Neural progenitor cell (in vitro differentiated cells): ENCODE data around the gene PRX. TPM values are rescaled to one million over a fixed set of nuclear protein-coding genes. Genes with fewer than 3 reads are reported as not detected.

Experiments used
- DNase-seq: peaks from one replicate; pipeline ENCODE4 v3.0.0-alpha.2; 2016; ENCODE audit warnings: low spot score
- H2AFZ ChIP-seq: fragments of 200-600 bp; sonication (generic); replicated peaks from 2 replicates; pipeline ENCODE4 v1.6.1; 2016; ENCODE audit warnings: antibody characterized with exemption
- H3F3A ChIP-seq: fragments of 200-600 bp; sonication (generic); 2 replicates; pipeline ENCODE4 v1.6.1; 2016; ENCODE audit warnings: antibody characterized with exemption, low read depth
- H3K27ac ChIP-seq: fragments of 200-600 bp; sonication (generic); 2 replicates; pipeline ENCODE4 v1.5.1; 2016; ENCODE audit warnings: mild to moderate bottlenecking
- H3K27me3 ChIP-seq: fragments of 200-600 bp; sonication (generic); 2 replicates; pipeline ENCODE4 v1.6.1; 2016; ENCODE audit warnings: mild to moderate bottlenecking, moderate library complexity
- H3K36me3 ChIP-seq: fragments of 200-600 bp; sonication (generic); 2 replicates; pipeline ENCODE4 v1.5.1; 2016
- H3K4me1 ChIP-seq: fragments of 200-600 bp; sonication (generic); 2 replicates; pipeline ENCODE4 v1.6.1; 2016; ENCODE audit warnings: mixed run types
- H3K4me2 ChIP-seq: fragments of 200-600 bp; sonication (generic); 2 replicates; pipeline ENCODE4 v1.6.1; 2016
- H3K4me3 ChIP-seq: fragments of 200-600 bp; sonication (generic); 2 replicates; pipeline ENCODE4 v1.5.1; 2016
- H3K79me2 ChIP-seq: fragments of 200-600 bp; sonication (generic); 2 replicates; pipeline ENCODE4 v1.6.1; 2016; ENCODE audit warnings: low read depth
- H3K9ac ChIP-seq: fragments of 200-600 bp; sonication (generic); 2 replicates; pipeline ENCODE4 v1.6.1; 2016
- H3K9me3 ChIP-seq: fragments of 200-600 bp; sonication (generic); 2 replicates; pipeline ENCODE4 v1.5.1; 2016; ENCODE audit warnings: low read depth
- H4K20me1 ChIP-seq: fragments of 200-600 bp; sonication (generic); 2 replicates; pipeline ENCODE4 v1.6.1; 2016; ENCODE audit warnings: low read depth
- H3K27ac Mint-ChIP-seq: 3 replicates; pipeline ENCODE4 v1.8.0; 2021; ENCODE audit warnings: mixed read lengths
- H3K27me3 Mint-ChIP-seq: 2 replicates; pipeline ENCODE4 v1.8.0; 2022; ENCODE audit warnings: low read depth, mild to moderate bottlenecking, inconsistent platforms, moderate library complexity, mixed read lengths; ENCODE audit not compliant: insufficient read depth
- H3K36me3 Mint-ChIP-seq: 3 replicates; pipeline ENCODE4 v1.8.0; 2021; ENCODE audit warnings: mixed read lengths
- H3K4me1 Mint-ChIP-seq: 3 replicates; pipeline ENCODE4 v1.8.0; 2021; ENCODE audit warnings: mixed read lengths
- H3K4me3 Mint-ChIP-seq: 3 replicates; pipeline ENCODE4 v1.8.0; 2021; ENCODE audit warnings: mild to moderate bottlenecking, moderate library complexity, mixed read lengths
- H3K9me3 Mint-ChIP-seq: 3 replicates; pipeline ENCODE4 v1.8.0; 2020; ENCODE audit warnings: mixed read lengths
- EZH2 ChIP-seq: fragments of 200-600 bp; sonication (generic); IDR thresholded peaks from 2 replicates; pipeline ENCODE4 v1.6.1; 2017; ENCODE audit warnings: antibody characterized with exemption, mild to moderate bottlenecking, moderate library complexity
- EZH2phosphoT487 ChIP-seq: fragments of 200-600 bp; sonication (generic); IDR thresholded peaks from 2 replicates; pipeline ENCODE4 v1.6.1; 2017; ENCODE audit warnings: antibody characterized with exemption
- total RNA-seq: library from RNA; depleted of rRNA; stranded (reverse); fragments of >200 nt; gene quantifications from 2 replicates; pipeline ENCODE4 v1.2.3, GENCODE V29; 2015; ENCODE audit warnings: low replicate concordance
- TF ChIP-seq, protein P1 (sequence below): fragments of 200-600 bp; sonication (generic); IDR thresholded peaks from 2 replicates; pipeline ENCODE4 v1.5.1; 2017; ENCODE audit warnings: antibody characterized with exemption, mild to moderate bottlenecking

The PRX gene
- total RNA-seq, 1 donor from 2014 or later = 1.4 TPM

- Histone ChIP-seq H3K27ac (no peak overlapping the region), H3F3A (no peaks in the 10 kb centered on the region), H3K27me3 (no peaks in the 10 kb centered on the region), H3K4me2 (no peak overlapping the region), H3K36me3 (no peaks in the 10 kb centered on the region), H3K9me3 (no peaks in the 10 kb centered on the region), H3K9ac (no peak overlapping the region), H3K4me1 (no peaks in the 10 kb centered on the region), H2AFZ (no peak overlapping the region), H4K20me1 (no peaks in the 10 kb centered on the region), H3K4me3 (no peak overlapping the region), H3K79me2 (no peaks in the 10 kb centered on the region)
- Mint-ChIP-seq H3K4me1 (peaks cover 3% of the 10 kb centered on the region), H3K36me3 (peaks cover 2% of the 10 kb centered on the region), H3K27me3 (peaks cover 3% of the 10 kb centered on the region), H3K27ac (no peak overlapping the region), H3K9me3 (no peaks in the 10 kb centered on the region), H3K4me3 (no peak overlapping the region)
- TF ChIP-seq EZH2phosphoT487 (no peak), EZH2 (no peak)
- TF ChIP-seq, protein P1, sequence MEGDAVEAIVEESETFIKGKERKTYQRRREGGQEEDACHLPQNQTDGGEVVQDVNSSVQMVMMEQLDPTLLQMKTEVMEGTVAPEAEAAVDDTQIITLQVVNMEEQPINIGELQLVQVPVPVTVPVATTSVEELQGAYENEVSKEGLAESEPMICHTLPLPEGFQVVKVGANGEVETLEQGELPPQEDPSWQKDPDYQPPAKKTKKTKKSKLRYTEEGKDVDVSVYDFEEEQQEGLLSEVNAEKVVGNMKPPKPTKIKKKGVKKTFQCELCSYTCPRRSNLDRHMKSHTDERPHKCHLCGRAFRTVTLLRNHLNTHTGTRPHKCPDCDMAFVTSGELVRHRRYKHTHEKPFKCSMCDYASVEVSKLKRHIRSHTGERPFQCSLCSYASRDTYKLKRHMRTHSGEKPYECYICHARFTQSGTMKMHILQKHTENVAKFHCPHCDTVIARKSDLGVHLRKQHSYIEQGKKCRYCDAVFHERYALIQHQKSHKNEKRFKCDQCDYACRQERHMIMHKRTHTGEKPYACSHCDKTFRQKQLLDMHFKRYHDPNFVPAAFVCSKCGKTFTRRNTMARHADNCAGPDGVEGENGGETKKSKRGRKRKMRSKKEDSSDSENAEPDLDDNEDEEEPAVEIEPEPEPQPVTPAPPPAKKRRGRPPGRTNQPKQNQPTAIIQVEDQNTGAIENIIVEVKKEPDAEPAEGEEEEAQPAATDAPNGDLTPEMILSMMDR = no peak
- no peak for DNase-seq
Observed at GRCh38 chr19:40381321-40381720, 31.9 kb downstream of the PRX start.

DNA sequence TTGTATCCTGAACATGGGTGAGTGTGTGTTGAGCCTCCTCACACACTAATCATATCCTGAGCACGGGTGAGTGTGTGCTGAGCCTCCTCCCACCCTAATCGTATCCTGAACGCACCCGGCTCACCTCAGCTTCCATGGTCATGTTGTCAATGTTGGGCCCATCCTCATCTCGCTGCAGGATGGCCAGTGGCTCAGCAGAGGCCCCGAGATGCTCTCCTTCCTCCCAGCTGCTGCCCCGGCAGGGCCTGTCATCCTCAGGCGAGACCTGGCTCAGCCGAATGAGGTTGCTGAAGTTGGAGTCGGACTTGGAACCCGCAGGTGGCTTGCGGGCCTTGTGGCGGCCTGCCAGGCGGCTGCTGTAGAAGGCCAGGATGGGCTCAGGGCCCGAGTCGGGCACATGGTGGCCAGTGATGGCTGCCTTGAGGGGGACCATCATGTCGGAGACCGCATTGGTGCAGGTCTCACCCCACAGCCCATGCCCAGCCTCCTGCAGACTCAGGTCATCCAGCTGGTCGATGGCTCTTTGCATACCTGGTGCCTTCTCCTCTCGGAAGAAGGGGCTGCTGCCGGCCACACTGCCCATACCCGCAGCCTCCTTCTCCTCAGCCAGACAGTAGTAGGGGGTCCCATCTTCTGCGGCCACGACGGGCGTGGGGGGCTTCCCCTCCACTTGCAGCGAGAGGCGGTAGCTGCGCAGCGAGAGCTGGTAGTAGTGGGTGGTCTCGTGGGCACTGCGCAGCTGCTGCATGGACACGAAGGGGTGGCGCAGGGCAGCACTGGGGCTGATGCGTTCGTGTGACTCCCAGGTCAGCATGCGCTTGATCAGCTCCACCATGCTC, 32.8 kb downstream of the PRX start:
- Mint-ChIP-seq H3K4me1 (peaks cover 3% of the 10 kb centered on the region), H3K27me3 (peaks cover 3% of the 10 kb centered on the region), H3K4me3 (no peak overlapping the region), H3K36me3 (peaks cover 5% of the 10 kb centered on the region), H3K27ac (peak overlapping the region; percentile 21), H3K9me3 (no peaks in the 10 kb centered on the region)
- Histone ChIP-seq H3K9ac (no peak overlapping the region), H4K20me1 (no peaks in the 10 kb centered on the region), H3K27me3 (no peaks in the 10 kb centered on the region), H3K36me3 (no peaks in the 10 kb centered on the region), H2AFZ (no peak overlapping the region), H3K4me2 (no peak overlapping the region), H3K4me3 (no peak overlapping the region), H3F3A (no peaks in the 10 kb centered on the region), H3K79me2 (no peaks in the 10 kb centered on the region), H3K4me1 (no peaks in the 10 kb centered on the region), H3K27ac (no peak overlapping the region), H3K9me3 (no peaks in the 10 kb centered on the region)
- DNase-seq = no peak
- TF ChIP-seq EZH2 = no peak
- TF ChIP-seq, protein P1 = no peak
- TF ChIP-seq EZH2phosphoT487 = no peak

- Histone ChIP-seq H3K4me3 (no peak overlapping the region), H3K9ac (no peak overlapping the region), H3K4me1 (no peaks in the 10 kb centered on the region), H2AFZ (no peak overlapping the region), H3K27me3 (no peaks in the 10 kb centered on the region), H3K9me3 (no peaks in the 10 kb centered on the region), H3F3A (no peaks in the 10 kb centered on the region), H3K4me2 (no peak overlapping the region), H3K36me3 (no peaks in the 10 kb centered on the region), H4K20me1 (no peaks in the 10 kb centered on the region), H3K79me2 (no peaks in the 10 kb centered on the region), H3K27ac (no peak overlapping the region)
- no peak for DNase-seq
- Mint-ChIP-seq H3K9me3 (no peaks in the 10 kb centered on the region), H3K4me3 (no peak overlapping the region), H3K27ac (peak overlapping the region; percentile 21), H3K4me1 (peaks cover 3% of the 10 kb centered on the region), H3K36me3 (peaks cover 7% of the 10 kb centered on the region), H3K27me3 (peaks cover 2% of the 10 kb centered on the region)
- TF ChIP-seq, protein P1 = no peak
- no peak for TF ChIP-seq EZH2phosphoT487
- no peak for TF ChIP-seq EZH2
Observed at GRCh38 chr19:40379446-40380198, 33.6 kb downstream of the PRX start.
